HG02759 (cell line): ENCODE results near the gene MED1.

Experiments used
- ATAC-seq: cut with Tn5 transposase; IDR thresholded peaks from one replicate; pipeline ENCODE4 v1.9.1; 2021; ENCODE audit warnings: mild to moderate bottlenecking, moderate library complexity; ENCODE audit not compliant: unreplicated experiment

The MED1 gene

DNA sequence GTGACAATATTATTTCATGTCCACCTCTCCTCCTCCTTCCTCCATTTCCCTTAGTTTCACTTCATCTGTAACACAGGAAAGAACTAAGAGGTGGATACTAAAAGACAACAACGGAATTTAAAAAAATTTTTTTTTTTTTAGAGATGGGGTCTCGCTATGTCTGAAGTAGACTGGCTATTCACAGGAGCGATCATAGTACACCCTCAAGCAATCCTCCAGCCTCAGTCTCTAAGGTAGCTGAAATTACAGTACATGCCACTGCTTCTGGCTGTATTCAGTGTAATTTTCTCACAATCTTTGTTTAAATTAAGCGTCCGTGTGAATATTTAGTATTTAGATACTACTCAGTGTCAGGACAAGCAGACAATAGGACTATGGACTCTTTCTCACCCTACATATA lies 85.2 kb downstream of the MED1 start:
- ATAC-seq = no peak

DNA sequence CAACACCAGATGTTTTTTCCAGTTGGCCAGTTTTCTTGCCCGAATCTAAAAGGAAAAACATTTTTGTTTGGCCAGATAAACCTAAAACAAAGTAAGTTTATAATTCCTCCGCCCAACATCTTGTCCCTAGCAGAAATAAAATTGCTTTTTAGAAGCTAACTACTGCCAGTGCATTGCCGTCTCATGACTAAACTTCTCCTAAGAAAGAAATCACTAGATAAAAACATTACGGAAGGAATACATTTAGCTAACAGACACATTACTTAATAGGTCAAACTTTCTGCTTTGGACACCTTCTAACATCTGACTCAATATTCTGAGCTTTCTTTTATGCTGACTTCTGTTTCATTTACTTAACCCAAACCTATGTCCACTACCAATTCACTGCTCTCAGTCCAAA lies 85.8 kb downstream of the MED1 start:
- no peak for ATAC-seq

DNA sequence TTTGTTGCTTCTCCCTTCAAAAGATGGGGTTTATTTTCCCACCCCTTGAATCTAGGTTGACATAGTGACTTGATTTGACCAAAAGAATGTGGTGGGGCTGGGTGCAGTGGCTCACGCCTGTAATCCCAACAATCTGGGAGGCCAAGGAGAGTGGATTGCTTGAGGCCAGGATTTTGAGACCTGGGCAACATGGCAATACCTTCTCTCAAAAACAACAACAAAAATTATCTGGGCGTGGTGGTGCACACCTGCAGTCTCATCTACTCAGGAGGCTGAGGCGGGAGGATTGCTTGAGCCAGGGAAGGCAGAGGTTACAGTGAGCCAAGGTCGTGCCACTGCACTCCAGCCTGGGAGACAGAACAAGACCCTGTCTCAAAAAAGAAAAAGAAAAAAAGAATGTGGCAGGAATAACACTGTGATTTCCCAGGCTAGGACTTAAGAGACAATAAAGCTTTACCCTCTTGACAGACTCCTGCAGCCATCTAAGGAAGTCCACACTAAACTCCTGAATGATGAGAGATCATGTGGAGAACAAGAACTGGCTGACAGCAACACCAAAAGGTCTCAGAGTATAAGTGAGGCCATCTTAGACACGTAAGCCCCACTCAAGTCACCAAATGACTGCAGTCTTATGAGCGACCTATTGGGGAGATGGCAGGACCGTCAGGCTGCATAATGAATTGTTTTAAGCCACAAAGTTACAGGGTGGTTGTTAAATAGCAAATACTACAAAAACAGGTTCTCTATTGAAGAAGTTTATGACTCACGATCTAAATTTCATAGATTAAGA lies 86.6 kb downstream of the MED1 start:
- no peak for ATAC-seq

DNA sequence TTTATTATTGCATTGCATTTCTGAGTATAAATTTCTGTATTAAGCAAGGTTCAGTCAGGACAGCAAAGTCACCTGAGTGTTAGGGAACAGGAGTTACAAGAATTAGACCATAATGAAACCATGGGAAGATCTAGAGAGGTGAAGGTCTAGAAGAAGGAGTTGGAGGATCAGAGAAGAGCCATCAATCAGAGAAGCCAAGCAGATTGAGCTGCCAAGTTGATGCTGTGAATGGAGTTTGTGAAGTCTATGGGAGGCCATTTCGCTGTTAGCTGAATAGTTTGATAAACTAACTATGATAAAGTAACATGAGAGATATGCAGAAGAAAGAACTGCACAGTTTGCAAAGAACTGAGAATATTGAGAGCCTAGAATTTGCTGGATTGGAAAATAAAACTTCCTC lies 90.0 kb downstream of the MED1 start:
- no peak for ATAC-seq

DNA sequence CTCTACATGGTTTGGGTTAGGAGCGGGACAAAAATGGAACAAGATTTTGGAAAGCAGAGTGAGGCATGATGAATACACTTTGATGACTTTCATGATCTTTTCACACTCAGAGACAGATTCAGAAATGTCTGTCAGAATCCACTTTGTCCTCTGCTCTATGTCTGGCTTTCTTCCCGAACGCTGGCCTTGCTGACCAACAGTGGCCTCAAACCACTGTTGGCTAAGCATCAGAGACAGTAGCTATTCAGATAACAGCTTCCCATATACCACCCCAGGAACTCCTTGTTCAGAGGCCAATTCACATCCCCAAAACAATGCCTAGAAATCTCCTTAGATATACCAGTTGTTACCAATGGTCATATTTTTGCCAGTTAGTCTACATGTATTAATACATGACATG lies 90.5 kb downstream of the MED1 start:
- ATAC-seq = no peak

DNA sequence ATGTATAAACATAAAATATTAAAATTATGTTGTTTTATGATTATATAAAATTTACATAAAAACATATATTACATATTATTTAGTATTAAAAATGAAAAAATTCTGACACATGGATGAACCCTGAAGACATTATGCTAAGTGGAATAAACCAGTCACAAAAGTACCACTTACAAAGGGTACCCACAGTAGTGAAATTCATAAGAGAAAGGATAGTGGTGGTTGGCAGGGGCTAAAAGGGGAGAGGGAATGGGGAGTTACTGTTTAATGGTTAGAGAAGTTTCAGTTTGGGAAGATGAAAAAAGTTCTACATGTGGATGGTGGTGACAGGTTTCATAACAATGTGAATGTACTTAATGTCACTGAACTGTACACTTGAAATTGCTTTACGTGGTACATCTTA lies 91.1 kb downstream of the MED1 start:
- no peak for ATAC-seq

DNA sequence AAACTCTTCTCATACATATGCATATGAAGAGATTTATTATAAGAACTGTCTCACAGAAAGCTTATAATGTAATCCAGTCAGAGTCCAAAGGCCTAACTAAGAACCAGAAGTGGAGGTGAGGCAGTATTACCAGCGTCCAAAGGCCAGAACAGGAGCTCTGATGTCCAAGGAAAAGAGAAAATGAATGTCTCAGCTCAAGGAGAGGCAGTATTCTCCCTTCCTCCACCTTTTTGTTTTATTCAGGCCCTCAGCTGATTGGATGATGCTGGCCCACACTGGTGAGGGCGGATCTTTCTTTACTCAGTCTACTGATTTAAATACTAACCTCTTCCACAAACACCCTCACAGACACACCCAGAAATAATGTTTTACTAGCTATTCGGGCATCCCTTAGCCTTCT lies 93.1 kb downstream of the MED1 start:
- no peak for ATAC-seq

DNA sequence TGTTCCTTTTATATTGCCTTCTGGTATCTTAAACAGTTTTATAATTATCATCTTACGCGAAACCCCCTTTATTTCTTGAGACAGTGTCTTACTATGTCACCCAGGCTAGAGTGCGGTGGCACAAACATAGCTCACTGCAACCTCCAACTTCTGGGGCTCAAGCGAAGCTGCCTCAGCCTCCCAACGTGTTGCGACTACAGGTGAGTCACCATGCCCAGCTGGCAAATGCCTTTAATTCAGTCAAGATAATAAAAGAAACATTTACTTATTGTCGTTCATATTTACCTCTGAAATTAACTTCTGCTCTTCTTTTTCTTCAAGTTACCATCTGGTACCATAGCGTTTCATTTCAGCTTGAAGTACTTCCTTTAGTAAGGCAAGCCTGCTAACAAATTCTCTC lies 93.6 kb downstream of the MED1 start:
- no peak for ATAC-seq
